Measurements from ENCODE around the gene CRISPLD2.

DNA sequence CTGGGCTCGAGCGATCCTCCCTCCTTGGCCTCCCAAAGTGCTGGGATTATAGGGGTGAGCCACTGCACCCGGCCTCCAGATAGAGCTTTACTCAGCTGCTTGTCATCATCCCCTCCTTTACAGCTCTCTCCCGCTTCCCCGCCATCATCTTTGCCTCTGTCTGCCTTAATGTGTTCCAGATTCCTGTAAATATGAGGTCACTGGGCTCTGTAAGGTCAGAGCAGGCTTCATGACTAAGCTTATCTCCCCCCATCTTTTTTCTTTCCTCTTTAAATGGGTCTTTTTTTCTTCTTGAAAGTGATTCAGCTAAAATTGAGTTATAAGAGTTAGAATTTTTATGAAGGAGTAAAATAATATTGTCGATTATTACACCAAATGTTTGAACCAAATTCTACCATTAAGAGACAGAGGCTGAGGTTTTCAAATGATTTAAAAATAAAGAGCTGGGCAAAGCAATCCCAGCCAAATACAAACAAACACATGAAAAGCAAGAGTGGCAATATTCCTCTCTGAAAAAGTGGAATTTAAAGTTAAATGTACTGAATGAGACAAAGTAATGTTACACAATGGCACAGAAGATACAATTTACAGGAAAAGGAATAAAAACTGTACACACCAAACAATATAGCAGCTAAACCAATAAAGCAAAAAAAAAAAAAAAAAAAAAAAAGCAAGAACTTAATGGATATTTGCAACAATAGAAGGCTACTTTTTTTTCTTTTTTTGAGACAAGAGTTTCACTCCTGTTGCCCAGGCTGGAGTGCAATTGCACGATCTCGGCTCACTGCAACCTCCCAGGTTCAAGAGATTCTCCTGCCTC is 62.1 kb downstream of the CRISPLD2 start:
- TF ChIP-seq PTBP1 (IDR thresholded peaks at IDR 0.05; ENCODE audit: low read depth, low read length) (no peak), TGIF2 (CRISPR knock-in tag; IDR thresholded peaks at IDR 0.05) (no peak)
- TF ChIP-seq, protein P1, sequence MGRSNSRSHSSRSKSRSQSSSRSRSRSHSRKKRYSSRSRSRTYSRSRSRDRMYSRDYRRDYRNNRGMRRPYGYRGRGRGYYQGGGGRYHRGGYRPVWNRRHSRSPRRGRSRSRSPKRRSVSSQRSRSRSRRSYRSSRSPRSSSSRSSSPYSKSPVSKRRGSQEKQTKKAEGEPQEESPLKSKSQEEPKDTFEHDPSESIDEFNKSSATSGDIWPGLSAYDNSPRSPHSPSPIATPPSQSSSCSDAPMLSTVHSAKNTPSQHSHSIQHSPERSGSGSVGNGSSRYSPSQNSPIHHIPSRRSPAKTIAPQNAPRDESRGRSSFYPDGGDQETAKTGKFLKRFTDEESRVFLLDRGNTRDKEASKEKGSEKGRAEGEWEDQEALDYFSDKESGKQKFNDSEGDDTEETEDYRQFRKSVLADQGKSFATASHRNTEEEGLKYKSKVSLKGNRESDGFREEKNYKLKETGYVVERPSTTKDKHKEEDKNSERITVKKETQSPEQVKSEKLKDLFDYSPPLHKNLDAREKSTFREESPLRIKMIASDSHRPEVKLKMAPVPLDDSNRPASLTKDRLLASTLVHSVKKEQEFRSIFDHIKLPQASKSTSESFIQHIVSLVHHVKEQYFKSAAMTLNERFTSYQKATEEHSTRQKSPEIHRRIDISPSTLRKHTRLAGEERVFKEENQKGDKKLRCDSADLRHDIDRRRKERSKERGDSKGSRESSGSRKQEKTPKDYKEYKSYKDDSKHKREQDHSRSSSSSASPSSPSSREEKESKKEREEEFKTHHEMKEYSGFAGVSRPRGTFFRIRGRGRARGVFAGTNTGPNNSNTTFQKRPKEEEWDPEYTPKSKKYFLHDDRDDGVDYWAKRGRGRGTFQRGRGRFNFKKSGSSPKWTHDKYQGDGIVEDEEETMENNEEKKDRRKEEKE (IDR thresholded peaks at IDR 0.05; ENCODE audit: borderline replicate concordance in 1 of 2, control insufficient read depth in 1 of 2, low read depth in 2 of 2, low read length in 1 of 2): no peak
